GM12878 (cell line): ENCODE data around the gene MEF2D. TPM values are rescaled to one million over a fixed set of nuclear protein-coding genes. Genes with fewer than 3 reads are reported as not detected.

Source experiments
- ATAC-seq: fragments of 200-7000 bp; cut with Tn5 transposase; 3 replicates; pipeline ENCODE4 v1.9.1; 2020; ENCODE audit warnings: mild to moderate bottlenecking, moderate library complexity
- BruUV-seq: library from RNA; stranded (reverse); fragments of 400-500 nt; replicated peaks from 2 replicates; lab custom pipeline; 2021; lab: Mats Ljungman, UMichigan
- CTCF ChIA-PET: fragments of 300-600 bp; sonication (Branson Sonifier 250); formaldehyde crosslinking; extraction: SDS; loops from one replicate; lab custom pipeline; 2021; ENCODE audit warnings: inconsistent platforms; lab: Yijun Ruan, JAX
- POLR2A ChIA-PET: fragments of 350-600 bp; formaldehyde crosslinking; extraction: SDS; loops from one replicate; lab custom pipeline; 2021; ENCODE audit warnings: inconsistent platforms; lab: Charles Lee
- RAD21 ChIA-PET: fragments of 300-600 bp; sonication (Branson Sonifier 250); formaldehyde crosslinking; loops from one replicate; lab custom pipeline; 2023; ENCODE audit warnings: antibody characterized with exemption; ENCODE audit not compliant: unreplicated experiment; lab: Charles Lee
- SMC1A ChIA-PET: fragments of 300-600 bp; sonication (Branson Sonifier 250); formaldehyde crosslinking; loops from one replicate; lab custom pipeline; 2023; ENCODE audit not compliant: unreplicated experiment, uncharacterized antibody; lab: Charles Lee
- DNase-seq: peaks from one replicate; pipeline ENCODE4 v3.0.0-alpha.2; 2011; ENCODE audit warnings: low read depth, low spot score
- FAIRE-seq: peaks from 3 replicates; lab custom pipeline; 2011; peaks lifted over from hg19 to GRCh38; lab: Jason Lieb, UNC
- H2AFZ ChIP-seq: 2 replicates; pipeline ENCODE4 v1.6.0; 2011; ENCODE audit warnings: low read depth, low read length, control low read depth; ENCODE audit not compliant: control insufficient read depth
- H3K27ac ChIP-seq: 2 replicates; pipeline ENCODE4 v1.5.1; 2011; ENCODE audit warnings: control low read depth; ENCODE audit not compliant: control insufficient read depth, insufficient read depth
- H3K27me3 ChIP-seq, 2 experiments: replicated peaks in 1 of 2; 2 replicates each; pipeline versions ENCODE4 v1.6.0 to v1.6.1; 2011; ENCODE audit warnings: low read length in 1 of 2; ENCODE audit not compliant: control insufficient read depth in 2 of 2, insufficient read depth in 2 of 2
- H3K36me3 ChIP-seq, 2 experiments: 2 replicates each; pipeline ENCODE4 v1.5.1; 2011; ENCODE audit warnings: low read length in 1 of 2; ENCODE audit not compliant: control insufficient read depth in 2 of 2, insufficient read depth in 2 of 2
- H3K4me1 ChIP-seq: 2 replicates; pipeline ENCODE4 v1.6.1; 2011; ENCODE audit warnings: mild to moderate bottlenecking, low read length, moderate library complexity, mixed read lengths; ENCODE audit not compliant: control insufficient read depth, insufficient read depth
- H3K4me2 ChIP-seq: 2 replicates; pipeline ENCODE4 v1.6.0; 2011; ENCODE audit warnings: control low read depth; ENCODE audit not compliant: control insufficient read depth, insufficient read depth
- H3K4me3 ChIP-seq: fragments of 200-600 bp; sonication (generic); 2 replicates; pipeline ENCODE4 v1.5.1; 2016
- H3K79me2 ChIP-seq: 2 replicates; pipeline ENCODE4 v1.6.0; 2011; ENCODE audit warnings: low read length; ENCODE audit not compliant: control insufficient read depth, insufficient read depth
- H3K9ac ChIP-seq: 2 replicates; pipeline ENCODE4 v1.8.0; 2011; ENCODE audit warnings: low read length, control low read depth, mixed read lengths; ENCODE audit not compliant: control insufficient read depth, insufficient read depth
- H3K9me3 ChIP-seq: replicated peaks from 3 replicates; pipeline ENCODE4 v1.5.1; 2011; ENCODE audit warnings: mild to moderate bottlenecking, low read length; ENCODE audit not compliant: control insufficient read depth, insufficient read depth
- H4K20me1 ChIP-seq: 2 replicates; pipeline ENCODE4 v1.6.0; 2011; ENCODE audit not compliant: control insufficient read depth, insufficient read depth
- BHLHE40 ChIP-seq, 2 experiments: fragments of 450-650 bp in 1 of 2; IDR thresholded peaks; 2 replicates each; pipeline ENCODE4 v1.6.1; 2011 to 2017; ENCODE audit warnings: low read depth in 2 of 2, borderline replicate concordance in 1 of 2, improper control_type of control experiment in 1 of 2, low read length in 1 of 2, mild to moderate bottlenecking in 1 of 2
- CREM ChIP-seq: IDR thresholded peaks from 2 replicates; pipeline ENCODE4 v1.6.1; 2014; ENCODE audit warnings: antibody characterized with exemption, low read depth
- EZH2 ChIP-seq: IDR thresholded peaks from 2 replicates; pipeline ENCODE4 v1.6.1; 2012; ENCODE audit warnings: low read depth, mild to moderate bottlenecking, control low read depth, inconsistent platforms, low read length, borderline replicate concordance; ENCODE audit not compliant: control insufficient read depth
- IRF4 ChIP-seq: IDR thresholded peaks from 2 replicates; pipeline ENCODE4 v1.6.1; 2011; ENCODE audit warnings: low read depth, low read length
- NR2C1 ChIP-seq: fragments of 450-650 bp; IDR thresholded peaks from 2 replicates; pipeline ENCODE4 v1.6.1; 2017; ENCODE audit warnings: antibody characterized with exemption, mild to moderate bottlenecking, moderate library complexity
- SPI1 ChIP-seq: IDR thresholded peaks from 2 replicates; pipeline ENCODE4 v1.6.1; 2011; ENCODE audit warnings: low read depth, mild to moderate bottlenecking, low read length, moderate library complexity, borderline replicate concordance; ENCODE audit not compliant: insufficient read depth
- SREBF1 ChIP-seq: IDR thresholded peaks from 2 replicates; pipeline ENCODE4 v1.6.1; 2012; ENCODE audit warnings: mild to moderate bottlenecking, low read length
- WGBS: methylation state at CpG from one replicate; pipeline ENCODE4 v1.1.6; 2016; ENCODE audit warnings: low lambda C conversion rate; ENCODE audit not compliant: insufficient replicate concordance, insufficient coverage; ENCODE audit errors: missing lambda C conversion rate; 5-methylcytosine and 5-hydroxymethylcytosine counted together
- in situ Hi-C: fragments of 300-500 bp; cut with MboI; formaldehyde crosslinking; loops from 9 replicates; pipeline ENCODE4 v1.14.3; 2018; ENCODE audit warnings: mixed read lengths
- intact Hi-C: fragments of 100-400 bp; cut with micrococcal nuclease; formaldehyde crosslinking; loops from one replicate; pipeline ENCODE4 v1.14.2; 2022; ENCODE audit not compliant: unreplicated experiment
- polyA plus RNA-seq, 11 experiments: library from polyadenylated mRNA; depleted of rRNA in 4 of 11; unstranded in 6 of 11; stranded (reverse) in 5 of 11; fragments of >200 nt; fragmentation: Nextera tagmentation in 4 of 11; fragmentation: Illumina TruSeq in 1 of 11; extraction: Ambion mirVana in 4 of 11; extraction: Trizol in 1 of 11; gene quantifications; 1 replicate in 1 of 11; 2 replicates in 10 of 11; pipeline versions ENCODE4 v1.2.1 to v1.2.3, GENCODE V29; 2011 to 2016; ENCODE audit warnings: inconsistent platforms in 2 of 11, missing spikeins in 2 of 11, low read depth in 1 of 11
- total RNA-seq, 4 experiments: library from RNA; depleted of rRNA in 3 of 4; stranded (reverse); fragments of >200 nt in 3 of 4; fragmentation: Illumina TruSeq in 1 of 4; extraction: Trizol in 1 of 4; gene quantifications; 2 replicates each; pipeline versions ENCODE4 v1.2.1 to v1.2.3, GENCODE V29; 2013 to 2021

MEF2D gene
- total and polyA plus RNA-seq, 10 of the 15 experiments (the other 5 are each of a cell fraction or from before 2014, with no cell fraction given) = 0.61 to 53.0 (median 15.2) TPM

DNA sequence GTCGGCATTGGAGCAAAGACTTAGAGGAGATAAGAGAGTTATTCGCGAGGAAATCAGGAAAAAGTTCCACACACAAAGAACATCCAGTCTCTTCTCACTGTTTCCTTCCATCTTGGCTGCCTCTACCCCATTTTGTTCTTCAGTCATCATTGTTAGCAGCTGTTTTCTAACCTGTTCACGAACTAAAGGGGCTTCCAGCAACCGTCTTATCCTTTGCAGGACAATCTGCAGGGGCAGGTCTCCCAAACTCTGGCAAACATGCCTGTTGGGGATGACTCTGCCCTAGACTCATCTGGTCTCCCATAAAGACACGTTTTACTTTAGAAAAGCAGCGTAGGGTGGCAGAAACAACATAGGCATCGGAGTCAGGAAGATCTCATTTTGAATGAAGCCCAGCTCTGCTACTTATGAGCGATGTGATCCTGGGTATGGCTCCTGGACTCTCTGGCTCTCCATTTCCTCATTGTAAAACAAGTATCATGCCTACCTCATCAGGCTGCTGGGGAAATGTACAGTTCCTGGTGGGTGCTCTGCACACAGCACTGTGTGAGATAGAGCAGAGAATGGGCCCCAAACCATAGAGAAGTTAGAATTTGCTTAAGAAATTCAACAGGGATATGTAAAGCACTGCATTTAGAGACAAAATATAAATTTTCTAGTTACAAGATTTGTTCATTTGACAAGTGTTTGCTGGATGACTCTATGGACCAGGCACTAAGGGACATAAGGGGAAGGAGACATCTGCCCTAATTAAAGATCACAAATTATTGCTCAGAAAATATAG, 59.7 kb downstream of the MEF2D start:
- no peak for DNase-seq
- H4K20me1 ChIP-seq = no peaks in the 10 kb centered on the region
- WGBS = 16% methylated on average over 9 of the region's 9 CpGs
- H3K27ac ChIP-seq = no peak overlapping the region
- no peaks in the 10 kb centered on the region; the same call in 1 of the 2 replicates for H3K4me1 ChIP-seq
- H3K27me3 ChIP-seq = peaks cover 27 to 51% of the 10 kb centered on the region in 2 experiments
- ATAC-seq = no peak
- no peak overlapping the region for H2AFZ ChIP-seq
- H3K4me2 ChIP-seq = no peak overlapping the region
- no peaks in the 10 kb centered on the region for H3K79me2 ChIP-seq
- CTCF ChIA-PET = interaction anchor here (0.5 to 11.3 kb wide), 4 partner anchors 8 to 1723 kb away, joined by 3 to 468 read pairs (median 4); no protein-coding TSS in a partner anchor
- POLR2A ChIA-PET = interaction anchor here (0.6 kb wide), 1 partner anchor 154 kb away, joined by 3 read pairs; no protein-coding TSS in a partner anchor
- H3K9me3 ChIP-seq = no peaks in the 10 kb centered on the region
- TF ChIP-seq SREBF1 (no peak), SPI1 (no peak), BHLHE40 (IDR thresholded peaks at IDR 0.05; ENCODE audit: borderline replicate concordance in 1 of 2, low read depth in 2 of 2, low read length in 1 of 2) (no peak), NR2C1 (no peak), EZH2 (0 out of 2 replicates have a peak, but pooled peaks have one; percentile 26), CREM (no peak), IRF4 (no peak)
- TF ChIP-seq, all 136 proteins: peak for 1
- ChIA-PET SMC1A (interaction anchor here (0.8 to 5.3 kb wide), 3 partner anchors 55 to 96 kb away, joined by 3 to 63 read pairs (median 4); no protein-coding TSS in a partner anchor), RAD21 (interaction anchor here (1.2 to 4.8 kb wide), 3 partner anchors 10 to 55 kb away, joined by 4 to 50 read pairs (median 9); no protein-coding TSS in a partner anchor)
- Histone ChIP-seq H3K9ac (no peak overlapping the region), H3K36me3 (no peaks in the 10 kb centered on the region), H3K4me3 (no peak overlapping the region)
- intact Hi-C loops (no loop called here), in situ Hi-C loops (loop anchor here (5.0 kb wide), 1 partner anchor 59 kb away; no protein-coding TSS in a partner anchor)
- FAIRE-seq = no peak
- no TSS peak for BruUV-seq
